ENCODE results near the gene TTLL11. TPM values are rescaled to one million over a fixed set of nuclear protein-coding genes. Genes with fewer than 3 reads are reported as not detected.
A peak's percentile ranks its signal among the peaks of the same experiment; 100 is the strongest.

Gene TTLL11
- total RNA-seq, 1 experiment from 2014 or later, result 7.0 TPM

GRCh38 chr9:121966706-121967105 lies 126.4 kb downstream of the TTLL11 start:
- Histone ChIP-seq H3K27ac (ENCODE audit: low read length) (no peak overlapping the region), H3F3A (ENCODE audit: low read length, unreplicated experiment) (no peaks in the 10 kb centered on the region), H2AFZ (ENCODE audit: low read length) (no peak overlapping the region), H3K36me3 (ENCODE audit: low read depth, low read length) (no peaks in the 10 kb centered on the region), H3K9me2 (replicated peaks; ENCODE audit: low read length) (no peaks in the 10 kb centered on the region), H3K79me2 (ENCODE audit: low read length) (peaks cover 26% of the 10 kb centered on the region), H3K27me3 (ENCODE audit: low read length) (no peaks in the 10 kb centered on the region), H3K9ac (ENCODE audit: low read length) (no peak overlapping the region), H4K20me1 (ENCODE audit: low read length) (no peaks in the 10 kb centered on the region), H3K4me3 (ENCODE audit: low read length) (no peak overlapping the region), H3K4me1 (ENCODE audit: insufficient read depth, low read length) (peaks cover 22% of the 10 kb centered on the region), H3K9me3 (ENCODE audit: low read length) (no peaks in the 10 kb centered on the region), H3K4me2 (ENCODE audit: low read length) (no peak overlapping the region)
- DNase-seq (peak; percentile 32), ATAC-seq (no peak)
- TF ChIP-seq CTCF (conservative IDR thresholded peaks at IDR 0.05; ENCODE audit: low read depth, low read length), result no peak
- TF ChIP-seq EZH2 (IDR thresholded peaks at IDR 0.05; ENCODE audit: low read length, unreplicated experiment), result no peak
- TF ChIP-seq EZH2phosphoT487 (IDR thresholded peaks at IDR 0.05; ENCODE audit: borderline replicate concordance, low read length), result no peak
- CTCF ChIA-PET, result no interaction called here
- no TSS peak for BruUV-seq (replicated peaks)
- intact Hi-C loops (cut with micrococcal nuclease), result no loop called here
- POLR2A ChIA-PET (ENCODE audit: unreplicated experiment), result no interaction called here

- Histone ChIP-seq H3K79me2 (ENCODE audit: low read length) (peaks cover 57% of the 10 kb centered on the region), H3K27ac (ENCODE audit: low read length) (peak overlapping the region; percentile 94), H3K4me1 (ENCODE audit: insufficient read depth, low read length) (peaks cover 49% of the 10 kb centered on the region), H3K9me2 (replicated peaks; ENCODE audit: low read length) (no peaks in the 10 kb centered on the region), H3K27me3 (ENCODE audit: low read length) (no peaks in the 10 kb centered on the region), H4K20me1 (ENCODE audit: low read length) (peaks cover 7% of the 10 kb centered on the region; the same call in 1 of the 2 replicates), H3K4me2 (ENCODE audit: low read length) (peak overlapping the region; percentile 77), H3K9ac (ENCODE audit: low read length) (peak overlapping the region; percentile 78), H2AFZ (ENCODE audit: low read length) (peak overlapping the region; percentile 36; the same call in 1 of the 2 replicates), H3K9me3 (ENCODE audit: low read length) (no peaks in the 10 kb centered on the region), H3K4me3 (ENCODE audit: low read length) (peak overlapping the region; percentile 74), H3K36me3 (ENCODE audit: low read depth, low read length) (peaks cover 8% of the 10 kb centered on the region), H3F3A (ENCODE audit: low read length, unreplicated experiment) (no peaks in the 10 kb centered on the region)
- peak; percentile 79 for ATAC-seq
- intact Hi-C loops (cut with micrococcal nuclease), result no loop called here
- ChIA-PET POLR2A (ENCODE audit: unreplicated experiment) (interaction anchor here (1.2 kb wide), 1 partner anchor 219 kb away, joined by 5 read pairs; no protein-coding TSS in a partner anchor), CTCF (interaction anchor here (0.6 kb wide), 1 partner anchor 8 kb away, joined by 3 read pairs; no protein-coding TSS in a partner anchor)
- peak; percentile 89 for DNase-seq
- no peak for TF ChIP-seq EZH2 (IDR thresholded peaks at IDR 0.05; ENCODE audit: low read length, unreplicated experiment)
- TF ChIP-seq CTCF (conservative IDR thresholded peaks at IDR 0.05; ENCODE audit: low read depth, low read length), result no peak
- TF ChIP-seq EZH2phosphoT487 (IDR thresholded peaks at IDR 0.05; ENCODE audit: borderline replicate concordance, low read length), result no peak
- no TSS peak for BruUV-seq (replicated peaks)
Measured at GRCh38 chr9:121963528-121963995, 129.5 kb downstream of the TTLL11 start.

GRCh38 chr9:121962421-121962820 lies 130.7 kb downstream of the TTLL11 start:
- no peaks in the 10 kb centered on the region for H3K9me2 ChIP-seq (replicated peaks; ENCODE audit: low read length)
- no peaks in the 10 kb centered on the region for H3F3A ChIP-seq (ENCODE audit: low read length, unreplicated experiment)
- intact Hi-C loops (cut with micrococcal nuclease), result no loop called here
- H3K4me1 ChIP-seq (ENCODE audit: insufficient read depth, low read length), result peaks cover 61% of the 10 kb centered on the region
- TF ChIP-seq CTCF (conservative IDR thresholded peaks at IDR 0.05; ENCODE audit: low read depth, low read length) (no peak), EZH2phosphoT487 (IDR thresholded peaks at IDR 0.05; ENCODE audit: borderline replicate concordance, low read length) (no peak), EZH2 (IDR thresholded peaks at IDR 0.05; ENCODE audit: low read length, unreplicated experiment) (no peak)
- H2AFZ ChIP-seq (ENCODE audit: low read length), result no peak overlapping the region
- DNase-seq, result peak; percentile 35
- H3K79me2 ChIP-seq (ENCODE audit: low read length), result peaks cover 69% of the 10 kb centered on the region
- no peaks in the 10 kb centered on the region for H3K9me3 ChIP-seq (ENCODE audit: low read length)
- peaks cover 7% of the 10 kb centered on the region; the same call in 1 of the 2 replicates for H4K20me1 ChIP-seq (ENCODE audit: low read length)
- peak; percentile 14; the same call in 1 of the 2 replicates for ATAC-seq
- H3K36me3 ChIP-seq (ENCODE audit: low read depth, low read length), result peaks cover 8% of the 10 kb centered on the region
- POLR2A ChIA-PET (ENCODE audit: unreplicated experiment), result no interaction called here
- H3K27ac ChIP-seq (ENCODE audit: low read length), result peak overlapping the region; percentile 94
- BruUV-seq (replicated peaks), result TSS peak; percentile 88
- H3K27me3 ChIP-seq (ENCODE audit: low read length), result no peaks in the 10 kb centered on the region
- H3K9ac ChIP-seq (ENCODE audit: low read length), result peak overlapping the region; percentile 78
- CTCF ChIA-PET, result no interaction called here
- H3K4me2 ChIP-seq (ENCODE audit: low read length), result peak overlapping the region; percentile 77
- H3K4me3 ChIP-seq (ENCODE audit: low read length), result peak overlapping the region; percentile 74
